Measurements from ENCODE around the gene GIGYF2.

- no peak for TF ChIP-seq CTCF (IDR thresholded peaks at IDR 0.05)
- no peak for TF ChIP-seq POLR2A (IDR thresholded peaks at IDR 0.05; ENCODE audit: low read depth)
These were observed 189.0 kb downstream of the GIGYF2 start for GRCh38 chr2:232886176-232886575.

All from esophagus muscularis mucosa (tissue), 3 donors.